K562 (cell line): ENCODE results near the gene HAPSTR1. TPM values are rescaled to one million over a fixed set of nuclear protein-coding genes. Genes with fewer than 3 reads are reported as not detected.

Experiments used
- BRD9 ChIP-seq: fragments of 450-650 bp; IDR thresholded peaks from 2 replicates; pipeline ENCODE4 v1.6.1; 2018; ENCODE audit warnings: low read depth; ENCODE audit not compliant: partially characterized antibody
- FOXA3 ChIP-seq, 2 experiments: fragments of 450-650 bp in 1 of 2; sonication (generic) in 1 of 2; formaldehyde crosslinking; IDR thresholded peaks in 1 of 2; conservative IDR thresholded peaks in 1 of 2; 2 replicates each; pipeline versions ENCODE4 v1.4.0 to v1.8.0; 2020 to 2022; ENCODE audit warnings: mild to moderate bottlenecking in 2 of 2, missing genetic modification reagents in 1 of 2
- FOXJ2 ChIP-seq: fragments of 200-800 bp; sonication (Bioruptor generic); IDR thresholded peaks from 2 replicates; pipeline ENCODE4 v1.6.1; 2016; ENCODE audit warnings: missing genetic modification characterization, missing compliant biosample characterization
- FOXK2 ChIP-seq, 2 experiments: fragments of 450-650 bp; IDR thresholded peaks in 1 of 2; conservative IDR thresholded peaks in 1 of 2; 2 replicates each; pipeline ENCODE4 v1.6.1; 2016; ENCODE audit warnings: low read depth in 2 of 2, mild to moderate bottlenecking in 1 of 2
- GATA2 ChIP-seq: sonication (generic); formaldehyde crosslinking; IDR thresholded peaks from 2 replicates; pipeline ENCODE4 v1.4.0; 2020; ENCODE audit warnings: mild to moderate bottlenecking, missing genetic modification reagents
- GATAD2B ChIP-seq: fragments of 450-650 bp; IDR thresholded peaks from 2 replicates; pipeline ENCODE4 v1.6.1; 2017; ENCODE audit warnings: mild to moderate bottlenecking, borderline replicate concordance
- GTF2E2 ChIP-seq: fragments of 200-800 bp; sonication (Bioruptor generic); IDR thresholded peaks from 2 replicates; pipeline ENCODE4 v1.6.1; 2016; ENCODE audit warnings: missing genetic modification characterization, missing compliant biosample characterization
- HEY1 ChIP-seq: fragments of 250-450 bp; sonication (Bioruptor Pico); IDR thresholded peaks from 2 replicates; pipeline ENCODE4 v1.5.0; 2020; ENCODE audit warnings: mild to moderate bottlenecking, moderate library complexity, borderline replicate concordance
- NFATC3 ChIP-seq: fragments of 450-650 bp; IDR thresholded peaks from 2 replicates; pipeline ENCODE4 v1.6.1; 2017; ENCODE audit warnings: mild to moderate bottlenecking
- PHTF2 ChIP-seq: fragments of 250-450 bp; sonication (Bioruptor Pico); IDR thresholded peaks from 2 replicates; pipeline ENCODE4 v1.5.0; 2021; ENCODE audit warnings: mild to moderate bottlenecking
- POLR2AphosphoS2 ChIP-seq: IDR thresholded peaks from 2 replicates; pipeline ENCODE4 v1.6.1; 2012; ENCODE audit warnings: low read length, improper control_type of control experiment
- RAD21 ChIP-seq, 2 experiments: fragments of 250-450 bp in 1 of 2; fragments of 450-650 bp in 1 of 2; sonication (Bioruptor Pico) in 1 of 2; formaldehyde crosslinking in 1 of 2; IDR thresholded peaks in 1 of 2; conservative IDR thresholded peaks in 1 of 2; 2 replicates each; pipeline versions ENCODE4 v1.4.0 to v1.8.0; 2020 to 2022; ENCODE audit warnings: mild to moderate bottlenecking in 2 of 2, moderate library complexity in 1 of 2
- SMAD4 ChIP-seq: fragments of 250-450 bp; sonication (Bioruptor Pico); conservative IDR thresholded peaks from 2 replicates; pipeline ENCODE4 v1.8.0; 2021; ENCODE audit warnings: inconsistent platforms, mild to moderate bottlenecking, moderate library complexity
- TAF7 ChIP-seq: fragments of 450-650 bp; IDR thresholded peaks from 2 replicates; pipeline ENCODE4 v1.6.1; 2016; ENCODE audit warnings: missing genetic modification characterization, missing compliant biosample characterization
- TEAD1 ChIP-seq, 2 experiments: fragments of 450-650 bp in 1 of 2; sonication (generic) in 1 of 2; formaldehyde crosslinking; IDR thresholded peaks; 2 replicates each; pipeline versions ENCODE4 v1.4.0 to v1.8.0; 2020 to 2022; ENCODE audit warnings: mild to moderate bottlenecking in 2 of 2, missing genetic modification reagents in 1 of 2
- YY1 ChIP-seq, 3 experiments: IDR thresholded peaks; 2 replicates each; pipeline ENCODE4 v1.6.1; 2011; ENCODE audit warnings: low read length in 2 of 3, mild to moderate bottlenecking in 2 of 3, moderate library complexity in 2 of 3, borderline replicate concordance in 1 of 3, control low read depth in 1 of 3, low read depth in 1 of 3; ENCODE audit not compliant: insufficient read depth in 3 of 3, insufficient replicate concordance in 2 of 3, control insufficient read depth in 1 of 3, insufficient read length in 1 of 3; ENCODE audit errors: extremely low read depth in 1 of 3
- ZBTB7A ChIP-seq: IDR thresholded peaks from 2 replicates; pipeline ENCODE4 v1.6.1; 2011; ENCODE audit warnings: low read depth, mild to moderate bottlenecking, low read length, moderate library complexity, borderline replicate concordance; ENCODE audit not compliant: control insufficient read depth
- ZBTB8A ChIP-seq: fragments of 450-650 bp; IDR thresholded peaks from 2 replicates; pipeline ENCODE4 v1.6.1; 2018; ENCODE audit warnings: mild to moderate bottlenecking, moderate library complexity; ENCODE audit not compliant: partially characterized antibody
- ZC3H4 ChIP-seq: sonication (generic); formaldehyde crosslinking; IDR thresholded peaks from 2 replicates; pipeline ENCODE4 v1.9.0; 2021; ENCODE audit warnings: missing genetic modification reagents, borderline replicate concordance
- ZNF121 ChIP-seq: sonication (generic); formaldehyde crosslinking; conservative IDR thresholded peaks from 2 replicates; pipeline ENCODE4 v1.8.0; 2022; ENCODE audit warnings: missing genetic modification reagents
- ZNF184 ChIP-seq: sonication (generic); formaldehyde crosslinking; IDR thresholded peaks from 2 replicates; pipeline ENCODE4 v1.5.0; 2020; ENCODE audit warnings: missing genetic modification reagents
- ZNF431 ChIP-seq: sonication (generic); formaldehyde crosslinking; IDR thresholded peaks from 2 replicates; pipeline ENCODE4 v1.8.0; 2022; ENCODE audit warnings: mild to moderate bottlenecking, missing genetic modification reagents
- ZNF584 ChIP-seq: fragments of 200-800 bp; sonication (Bioruptor generic); IDR thresholded peaks from 2 replicates; pipeline ENCODE4 v1.6.1; 2016; ENCODE audit warnings: low read depth, mild to moderate bottlenecking, missing genetic modification characterization, missing compliant biosample characterization
- polyA plus RNA-seq, 8 experiments: library from polyadenylated mRNA; depleted of rRNA in 4 of 8; stranded (reverse) in 5 of 8; unstranded in 3 of 8; fragments of >200 nt; fragmentation: Nextera tagmentation in 2 of 8; fragmentation: Illumina TruSeq in 1 of 8; extraction: Ambion mirVana in 2 of 8; extraction: Trizol in 1 of 8; gene quantifications; 2 replicates each; pipeline versions ENCODE4 v1.2.1 to v1.2.3, GENCODE V29; 2011 to 2014; ENCODE audit warnings: inconsistent platforms in 1 of 8, missing spikeins in 1 of 8
- total RNA-seq, 7 experiments: library from RNA; depleted of rRNA in 6 of 7; stranded (reverse); fragments of >200 nt in 6 of 7; fragmentation: Illumina TruSeq in 2 of 7; extraction: Trizol in 2 of 7; gene quantifications; 2 replicates each; pipeline versions ENCODE4 v1.2.1 to v1.2.3, GENCODE V29; 2011 to 2021; ENCODE audit warnings: low replicate concordance in 1 of 7
- TF ChIP-seq, protein P1 (sequence below): sonication (generic); formaldehyde crosslinking; IDR thresholded peaks from 2 replicates; pipeline ENCODE4 v1.8.0; 2022; ENCODE audit warnings: missing genetic modification reagents, mild to moderate bottlenecking, moderate library complexity, borderline replicate concordance
- TF ChIP-seq, protein P2 (sequence below): fragments of 200-800 bp; sonication (Bioruptor generic); IDR thresholded peaks from 2 replicates; pipeline ENCODE4 v1.6.1; 2017; ENCODE audit warnings: missing genetic modification characterization, missing compliant biosample characterization

HAPSTR1 gene
- total and polyA plus RNA-seq, 9 of the 15 experiments (the other 6 are each of a cell fraction or from before 2014, with no cell fraction given) = 10.8 to 67.9 (median 36.5) TPM

DNA sequence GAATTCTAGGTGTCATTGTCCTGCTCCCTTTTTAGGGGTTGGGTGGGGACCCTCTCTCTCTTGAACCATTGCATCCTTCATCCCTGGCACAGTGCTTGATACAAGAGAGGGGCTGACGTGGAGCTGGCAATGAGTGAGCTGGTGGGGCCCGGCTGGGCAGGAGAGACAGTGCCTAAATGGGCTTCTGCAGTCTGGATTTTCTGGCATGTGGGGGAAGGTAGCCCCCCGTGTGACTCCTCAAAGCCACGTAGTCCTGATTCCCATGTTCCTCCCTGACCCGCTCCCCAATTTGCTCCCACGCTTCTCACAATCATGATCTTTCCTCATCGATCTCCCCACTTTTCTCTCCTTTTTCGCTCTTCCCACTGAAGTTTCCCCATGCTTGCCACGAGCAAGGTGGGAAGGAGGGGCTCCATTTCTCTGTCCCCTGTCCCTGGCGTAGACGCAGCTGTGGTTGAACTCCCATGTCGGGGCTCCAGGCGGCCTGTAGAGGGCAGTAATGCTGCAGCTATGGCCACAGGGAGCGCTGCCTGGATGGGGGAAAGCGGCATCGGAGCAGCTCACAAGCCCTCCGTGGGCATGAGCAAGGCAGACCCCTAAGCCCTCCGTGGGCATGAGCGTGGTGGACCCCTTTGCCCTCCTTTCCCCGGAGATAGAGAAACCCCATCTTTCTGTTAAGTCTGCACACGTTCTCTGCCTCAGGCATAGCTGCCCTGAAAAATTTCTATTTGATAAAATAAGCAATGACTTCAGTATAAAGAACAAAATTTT, 47.5 kb downstream of the HAPSTR1 start (continued):
- TF ChIP-seq ZNF584 (CRISPR knock-in tag) (no peak), YY1 (IDR thresholded peaks at IDR 0.05; ENCODE audit: borderline replicate concordance in 1 of 3, control insufficient read depth in 1 of 3, extremely low read depth in 1 of 3, insufficient read depth in 3 of 3, insufficient read length in 1 of 3, insufficient replicate concordance in 2 of 3, low read depth in 1 of 3, low read length in 2 of 3) (peak in 1 of 3 experiments; percentile 67), ZNF121 (CRISPR knock-in tag) (no peak), ZBTB7A (peak; percentile 38), RAD21 (CRISPR knock-in tag; conservative IDR thresholded peaks at IDR 0.05 in 1 of 2, IDR thresholded peaks at IDR 0.05 in 1 of 2) (peak; percentile 49 to 71), POLR2AphosphoS2 (no peak), TEAD1 (CRISPR knock-in tag; IDR thresholded peaks at IDR 0.05) (no peak), FOXK2 (conservative IDR thresholded peaks at IDR 0.05 in 1 of 2, IDR thresholded peaks at IDR 0.05 in 1 of 2; ENCODE audit: low read depth in 2 of 2) (no peak), ZBTB8A (no peak), GATA2 (no peak), GATAD2B (no peak), HEY1 (CRISPR knock-in tag) (no peak), SMAD4 (CRISPR knock-in tag) (no peak), TAF7 (tag) (no peak), FOXA3 (CRISPR knock-in tag; conservative IDR thresholded peaks at IDR 0.05 in 1 of 2, IDR thresholded peaks at IDR 0.05 in 1 of 2) (no peak), BRD9 (no peak), PHTF2 (no peak), FOXJ2 (no peak), GTF2E2 (tag) (no peak), ZNF184 (CRISPR knock-in tag) (no peak), ZC3H4 (CRISPR knock-in tag) (no peak), ZNF431 (CRISPR knock-in tag) (no peak), NFATC3 (no peak)
- TF ChIP-seq, protein P1, sequence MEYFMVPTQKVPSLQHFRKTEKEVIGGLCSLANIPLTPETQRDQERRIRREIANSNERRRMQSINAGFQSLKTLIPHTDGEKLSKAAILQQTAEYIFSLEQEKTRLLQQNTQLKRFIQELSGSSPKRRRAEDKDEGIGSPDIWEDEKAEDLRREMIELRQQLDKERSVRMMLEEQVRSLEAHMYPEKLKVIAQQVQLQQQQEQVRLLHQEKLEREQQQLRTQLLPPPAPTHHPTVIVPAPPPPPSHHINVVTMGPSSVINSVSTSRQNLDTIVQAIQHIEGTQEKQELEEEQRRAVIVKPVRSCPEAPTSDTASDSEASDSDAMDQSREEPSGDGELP (CRISPR knock-in tag) = peak; percentile 39; the same call in 1 of the 2 replicates
- TF ChIP-seq, protein P2, sequence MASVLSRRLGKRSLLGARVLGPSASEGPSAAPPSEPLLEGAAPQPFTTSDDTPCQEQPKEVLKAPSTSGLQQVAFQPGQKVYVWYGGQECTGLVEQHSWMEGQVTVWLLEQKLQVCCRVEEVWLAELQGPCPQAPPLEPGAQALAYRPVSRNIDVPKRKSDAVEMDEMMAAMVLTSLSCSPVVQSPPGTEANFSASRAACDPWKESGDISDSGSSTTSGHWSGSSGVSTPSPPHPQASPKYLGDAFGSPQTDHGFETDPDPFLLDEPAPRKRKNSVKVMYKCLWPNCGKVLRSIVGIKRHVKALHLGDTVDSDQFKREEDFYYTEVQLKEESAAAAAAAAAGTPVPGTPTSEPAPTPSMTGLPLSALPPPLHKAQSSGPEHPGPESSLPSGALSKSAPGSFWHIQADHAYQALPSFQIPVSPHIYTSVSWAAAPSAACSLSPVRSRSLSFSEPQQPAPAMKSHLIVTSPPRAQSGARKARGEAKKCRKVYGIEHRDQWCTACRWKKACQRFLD (CRISPR knock-in tag) = no peak
